NCI-H82 treated with DMSO at 0.1 percent for 48 hours (cell line): ENCODE measurements around the gene USP33.
"Not testable (repeated sequence)": the region's sequence is repeated elsewhere in the genome, so short reads cannot be mapped to it uniquely, and the experiment has no call there.

Experiments used
- DNase-seq: peaks from one replicate; lab custom pipeline; 2025; ENCODE audit not compliant: unreplicated experiment; lab: John Stamatoyannopoulos, UW

The USP33 gene

DNA sequence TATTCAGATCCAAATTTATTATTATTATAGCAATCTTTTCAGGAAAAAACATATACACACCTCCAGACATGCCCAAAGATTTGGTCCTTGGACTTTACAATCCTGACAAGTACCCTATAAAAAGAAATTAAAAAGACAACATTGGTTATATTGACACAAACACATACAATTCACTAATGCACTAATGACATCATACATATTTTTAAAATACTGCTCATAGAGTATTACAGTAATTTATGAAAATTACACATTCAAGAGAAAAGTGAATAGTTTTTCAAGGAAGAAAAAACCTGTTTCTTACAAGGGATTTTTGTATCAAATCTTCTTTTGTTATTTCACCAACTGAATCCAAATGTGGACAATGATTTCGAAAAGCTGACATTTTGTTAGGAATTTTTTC lies 18.3 kb downstream of the USP33 start:
- DNase-seq = no peak

DNA sequence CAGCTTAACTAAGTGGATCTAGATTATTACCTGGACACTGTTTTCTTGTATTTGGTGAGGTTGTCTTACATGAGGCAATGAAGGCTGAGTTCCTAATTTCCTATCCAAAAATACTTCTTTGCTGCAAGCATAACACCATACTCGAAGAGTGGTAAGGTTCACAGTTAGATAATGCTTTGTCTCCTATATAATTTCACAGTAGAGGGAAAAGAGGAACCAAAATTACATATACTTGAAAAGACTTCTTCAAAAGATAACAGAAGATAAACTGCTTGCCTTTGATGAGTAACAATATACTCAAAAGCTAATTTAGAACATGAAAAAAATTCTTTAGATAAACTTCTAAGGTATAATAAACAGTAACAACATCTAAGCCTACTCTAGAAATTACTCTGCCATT lies 20.4 kb downstream of the USP33 start:
- DNase-seq = no peak

DNA sequence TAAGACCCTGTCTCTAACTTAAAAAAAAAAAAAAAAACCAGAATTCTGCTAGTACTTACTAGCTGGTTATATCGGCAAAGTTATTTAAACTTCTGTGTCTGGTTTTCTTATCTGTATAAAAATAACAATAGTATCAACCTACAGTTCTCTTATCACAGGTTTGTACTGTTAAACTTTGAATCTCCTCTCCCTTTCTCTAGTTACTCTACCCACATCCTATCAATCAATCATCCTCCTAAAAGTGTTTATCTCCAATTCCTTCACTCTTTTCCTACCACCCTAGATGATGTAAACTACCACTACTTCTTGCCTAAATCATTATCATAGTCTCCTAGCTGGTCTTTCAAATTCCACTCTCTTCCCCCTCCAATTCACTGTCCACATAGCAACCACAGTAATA lies 27.6 kb downstream of the USP33 start:
- DNase-seq = no peak

- no peak for DNase-seq
Observed at GRCh38 chr1:77725706-77726105, 33.9 kb downstream of the USP33 start.

- DNase-seq = no peak
Observed at GRCh38 chr1:77718181-77718580, 41.5 kb downstream of the USP33 start.

DNA sequence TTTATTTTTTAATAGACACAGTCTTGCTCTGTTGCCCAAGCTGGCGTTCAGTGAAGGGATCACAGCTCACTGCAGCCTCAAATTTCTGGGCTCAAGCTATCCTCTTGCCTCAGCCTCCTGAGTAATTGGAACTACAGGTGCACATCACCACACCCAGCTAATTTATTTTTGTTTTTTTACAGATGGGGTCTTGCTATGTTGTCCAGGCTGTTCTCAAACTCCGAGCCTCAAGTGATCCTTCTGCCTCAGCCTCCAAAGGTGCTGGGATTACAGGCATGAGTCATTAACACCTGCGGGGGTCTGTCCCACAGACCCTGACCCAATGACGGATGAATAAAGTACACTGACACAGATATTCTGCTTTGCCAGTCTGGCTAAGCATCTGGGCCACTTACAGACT lies 43.6 kb downstream of the USP33 start:
- no peak for DNase-seq

DNA sequence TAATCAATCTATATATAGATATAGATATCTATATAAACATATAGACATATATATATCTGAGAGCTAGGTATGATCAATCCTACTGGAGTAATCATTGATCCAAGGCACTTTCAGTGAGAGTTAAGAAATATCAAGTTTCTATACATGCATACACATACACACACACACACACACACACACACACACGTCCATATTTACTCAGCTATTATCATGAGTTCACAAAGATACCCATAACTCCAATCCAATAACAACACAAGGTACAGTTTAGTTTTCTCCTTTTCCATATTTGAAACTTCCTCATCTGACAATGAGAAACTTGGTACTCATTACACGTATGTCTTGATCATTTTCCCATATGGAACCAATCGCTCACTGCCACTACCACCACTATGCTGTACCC lies 49.9 kb downstream of the USP33 start:
- no peak for DNase-seq

DNA sequence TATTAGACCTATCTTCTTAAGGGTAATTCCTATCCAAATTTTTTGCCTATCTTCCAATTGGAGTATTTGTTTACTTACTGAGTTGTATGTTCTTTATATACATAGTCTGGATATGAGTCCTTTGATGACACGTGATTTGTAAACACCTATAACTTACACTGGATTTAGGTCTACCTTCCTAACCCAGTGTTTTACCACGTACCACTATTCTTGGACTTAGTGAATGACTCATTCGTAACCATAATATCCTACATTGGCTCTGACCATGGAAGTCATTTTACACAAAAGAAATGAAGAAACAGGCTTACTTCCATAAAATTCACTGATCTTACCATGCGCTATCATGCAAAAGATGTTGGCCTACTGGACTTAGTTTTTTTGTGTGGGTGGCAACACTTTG lies 53.3 kb downstream of the USP33 start:
- DNase-seq = no peak

DNA sequence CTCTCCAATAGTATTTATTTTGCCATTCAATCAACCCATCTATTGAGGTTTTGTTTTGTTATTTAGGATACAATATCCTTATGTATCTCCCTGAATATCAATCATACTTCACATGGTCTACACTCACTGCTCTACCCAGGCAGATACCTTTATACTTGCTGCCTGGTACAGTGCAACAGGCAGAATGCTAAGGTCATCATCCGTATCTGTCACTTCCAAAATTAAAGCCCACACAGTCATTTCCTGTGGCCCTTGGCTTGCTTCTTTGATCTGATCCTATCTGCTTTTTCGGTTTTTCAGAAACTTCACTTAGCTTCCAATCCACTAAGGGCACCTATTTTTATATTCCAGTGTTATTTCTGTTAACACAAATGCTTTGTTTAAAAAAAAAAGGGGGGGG lies 54.9 kb downstream of the USP33 start:
- DNase-seq = no peak

DNA sequence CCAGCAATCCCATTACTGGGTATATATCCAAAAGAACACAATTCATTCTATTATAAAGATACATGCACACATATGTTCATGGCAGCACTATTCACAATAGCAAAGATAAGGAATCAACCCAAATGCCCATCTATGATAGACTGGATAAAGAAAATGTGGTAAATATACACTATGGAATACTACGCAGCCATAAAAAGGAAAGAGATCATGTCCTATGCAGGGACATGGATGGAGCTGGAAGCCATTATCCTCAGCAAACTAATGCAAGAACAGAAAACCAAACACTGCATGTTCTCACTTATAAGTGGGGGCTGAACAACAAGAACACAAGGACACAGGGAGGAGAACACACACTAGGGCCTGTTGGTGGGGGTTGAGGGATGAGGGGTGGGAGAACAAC lies 60.0 kb downstream of the USP33 start:
- DNase-seq = not testable (repeated sequence)

DNA sequence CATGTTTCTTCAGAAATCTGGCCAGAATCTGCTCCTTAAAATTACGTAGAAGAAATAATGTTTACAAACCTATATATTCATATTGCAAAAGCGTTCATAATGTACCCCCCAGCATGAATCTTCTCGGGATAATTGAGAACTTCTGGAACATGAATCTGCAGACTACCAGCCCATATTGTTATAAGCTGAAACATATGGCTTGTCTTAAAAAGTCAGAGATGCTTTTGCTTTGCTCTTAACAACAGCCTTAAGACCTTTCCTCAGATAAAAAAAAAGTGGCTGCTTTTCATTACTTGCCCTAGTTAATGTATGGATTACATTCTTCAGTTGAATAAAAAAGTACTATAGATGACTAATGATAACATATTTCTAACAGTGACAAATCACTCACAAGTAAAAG lies 62.2 kb downstream of the USP33 start:
- no peak for DNase-seq

- DNase-seq = no peak
Observed at GRCh38 chr1:77688939-77689338, 70.7 kb downstream of the USP33 start.

DNA sequence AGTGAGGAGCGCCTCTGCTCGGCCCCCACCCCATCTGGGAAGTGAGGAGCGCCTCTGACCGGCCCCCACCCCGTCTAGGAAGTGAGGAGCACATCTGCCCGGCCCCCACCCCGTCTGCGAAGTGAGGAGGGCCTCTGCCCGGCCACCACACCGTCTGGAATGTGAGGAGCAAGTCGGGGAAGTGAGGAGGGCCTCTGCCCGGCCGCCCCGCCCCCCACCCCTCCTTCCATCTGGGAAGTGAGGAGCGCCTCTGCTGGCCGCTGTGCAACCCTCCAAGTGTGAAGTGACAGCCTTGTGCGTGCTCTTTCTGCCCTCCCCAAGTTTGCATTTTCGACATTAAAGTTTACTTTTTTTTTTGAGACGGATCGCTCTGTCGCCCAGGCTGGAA lies 72.1 kb downstream of the USP33 start:
- DNase-seq = no peak

DNA sequence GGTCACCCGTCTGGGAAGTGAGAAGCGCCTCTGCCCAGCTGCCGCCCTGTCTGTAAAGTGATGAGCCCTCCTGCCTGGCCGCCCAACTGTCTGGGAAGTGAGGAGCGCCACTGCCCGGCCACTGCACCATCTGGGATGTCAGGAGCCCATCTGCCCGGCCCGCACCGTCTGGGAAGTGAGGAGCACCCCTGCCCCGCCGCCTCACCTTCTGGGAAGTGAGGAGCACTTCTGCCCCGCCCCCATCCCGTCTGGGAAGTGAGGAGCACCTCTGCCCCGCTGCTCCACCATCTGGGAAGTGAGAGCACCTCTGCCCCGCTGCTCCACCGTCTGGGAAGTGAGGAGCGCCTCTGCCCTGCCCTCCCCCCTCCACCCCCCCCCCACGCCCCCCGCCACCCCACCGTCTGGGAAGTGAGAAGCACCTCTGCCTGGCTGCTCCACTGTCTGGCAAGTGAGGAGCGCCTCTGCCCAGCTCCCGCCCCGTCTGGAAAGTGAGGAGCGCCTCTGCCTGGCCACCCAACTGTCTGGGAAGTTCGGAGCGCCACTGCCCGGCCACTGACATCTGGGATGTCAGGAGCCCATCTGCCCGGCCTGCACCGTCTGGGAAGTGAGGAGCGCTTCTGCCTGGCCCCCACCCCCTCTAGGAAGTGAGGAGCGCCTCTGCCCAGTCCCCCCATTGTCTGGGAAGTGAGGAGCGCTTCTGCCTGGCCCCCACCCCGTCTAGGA lies 72.7 kb downstream of the USP33 start:
- DNase-seq = no peak

DNA sequence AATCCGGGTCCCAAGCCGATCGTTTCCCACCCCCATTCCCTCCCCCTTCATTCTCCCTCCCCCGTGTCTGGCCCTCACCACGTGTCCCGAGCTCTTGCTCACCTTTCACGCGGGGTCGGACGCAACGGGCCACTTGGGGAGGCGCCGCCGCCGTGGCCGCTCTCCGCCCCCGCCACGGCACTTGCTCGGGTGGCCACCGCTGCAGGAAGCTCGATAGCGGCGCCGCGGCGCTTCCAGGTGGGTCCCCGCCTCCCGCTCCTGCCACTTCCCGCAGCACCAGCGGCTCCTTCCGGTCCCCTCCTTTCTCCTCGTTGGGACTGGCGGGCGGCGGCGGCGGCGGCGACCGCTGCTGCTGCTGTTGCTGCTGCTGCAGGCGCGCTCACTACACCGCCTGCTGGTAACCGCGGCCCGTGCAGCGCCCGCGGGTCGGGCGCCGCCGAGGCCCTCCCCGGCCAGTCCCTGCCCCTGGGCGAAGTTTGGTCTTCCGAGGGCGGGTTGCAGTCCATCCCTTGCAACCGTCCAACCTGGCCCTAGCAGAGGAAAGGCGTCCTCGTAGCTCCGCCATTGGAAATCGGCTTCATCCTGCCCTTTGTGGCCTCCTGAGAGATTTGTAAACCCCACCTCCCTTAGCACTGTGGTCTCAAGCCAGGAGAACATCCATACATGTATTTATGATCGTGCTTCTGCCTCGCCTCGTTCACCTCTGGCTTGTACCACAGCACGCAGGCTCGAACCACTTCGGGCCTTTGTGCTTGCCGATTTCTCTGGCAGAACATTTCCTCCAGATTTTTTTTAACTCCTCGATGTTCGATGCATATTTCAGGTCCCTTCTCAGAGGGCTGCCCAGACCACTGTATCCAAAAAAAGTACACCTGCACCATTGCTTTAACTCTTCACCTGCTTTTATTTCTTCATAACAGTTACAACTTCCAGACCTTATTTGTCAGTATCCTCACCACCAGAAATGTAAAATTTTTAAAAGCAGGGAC lies 76.2 kb downstream of the USP33 start:
- peak; percentile 84 for DNase-seq

GRCh38 chr1:77682460-77683159 lies 77.0 kb downstream of the USP33 start, which contains the start of gene ZZZ3:
ZZZ3 (minus strand) TSS chr1:77682658; CDS start chr1:77633354, 49,304 bp downstream.
- DNase-seq = peak; percentile 92

DNA sequence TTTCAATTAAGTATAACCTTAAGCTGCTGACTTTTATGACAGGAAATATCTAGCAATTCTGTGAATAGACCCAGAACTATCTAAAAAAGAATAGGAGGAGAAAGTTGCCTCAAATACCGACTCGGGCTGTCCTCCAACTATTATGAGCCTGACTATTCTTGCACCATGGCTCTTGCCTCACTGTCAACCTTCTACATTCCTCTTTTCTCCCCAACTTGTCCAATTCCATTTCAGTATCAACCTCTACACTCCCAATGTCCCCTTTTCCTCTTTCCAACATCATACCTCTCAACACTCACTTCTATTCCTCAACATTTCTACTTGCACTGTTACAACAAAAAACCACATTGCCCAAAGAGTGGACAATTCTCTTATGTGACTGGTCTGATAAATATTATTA lies 79.5 kb downstream of the USP33 start:
- no peak for DNase-seq

DNA sequence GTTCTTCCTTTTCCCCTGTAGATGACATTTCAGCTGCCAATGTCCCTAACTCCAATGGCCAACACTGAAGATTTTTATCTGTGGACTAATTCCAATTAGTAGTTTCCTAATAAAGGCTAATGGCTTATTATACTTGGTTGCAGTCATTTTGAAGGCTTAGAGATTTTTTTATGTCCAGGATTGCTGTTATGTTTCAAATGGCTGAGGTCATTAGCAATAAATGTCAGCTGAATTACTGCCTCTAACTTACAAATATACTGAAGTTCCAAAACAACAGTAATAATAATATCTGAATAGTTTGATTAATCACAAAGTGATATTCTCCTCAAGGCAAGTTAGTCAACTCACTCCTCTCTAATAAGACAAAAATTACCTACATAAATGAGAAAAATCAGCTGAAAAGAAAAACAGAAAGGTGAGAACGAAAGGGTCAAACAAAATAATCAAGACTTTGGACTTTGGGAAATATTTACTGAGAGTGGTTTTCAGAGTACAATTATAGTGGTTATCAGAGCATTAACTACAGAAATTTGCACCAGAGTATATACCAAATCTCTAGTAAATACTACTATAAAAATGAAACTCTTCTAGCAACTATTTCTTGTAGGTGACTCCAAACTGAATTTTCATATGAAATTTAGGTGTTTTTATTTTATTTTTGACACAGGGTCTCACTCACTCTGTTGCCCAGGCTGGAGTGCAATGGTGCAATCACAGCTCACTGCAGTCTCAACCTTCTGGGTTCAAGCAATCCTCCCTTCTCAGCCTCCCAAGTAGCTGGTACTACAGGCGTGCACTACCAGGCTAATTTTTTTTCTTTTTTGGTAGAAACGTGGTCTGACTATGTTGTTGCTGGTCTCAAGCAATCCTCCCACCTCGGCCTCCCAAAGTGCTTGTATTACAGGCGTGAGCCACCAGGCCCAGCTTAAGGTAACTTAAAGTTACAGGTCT lies 80.7 kb downstream of the USP33 start:
- DNase-seq = no peak

DNA sequence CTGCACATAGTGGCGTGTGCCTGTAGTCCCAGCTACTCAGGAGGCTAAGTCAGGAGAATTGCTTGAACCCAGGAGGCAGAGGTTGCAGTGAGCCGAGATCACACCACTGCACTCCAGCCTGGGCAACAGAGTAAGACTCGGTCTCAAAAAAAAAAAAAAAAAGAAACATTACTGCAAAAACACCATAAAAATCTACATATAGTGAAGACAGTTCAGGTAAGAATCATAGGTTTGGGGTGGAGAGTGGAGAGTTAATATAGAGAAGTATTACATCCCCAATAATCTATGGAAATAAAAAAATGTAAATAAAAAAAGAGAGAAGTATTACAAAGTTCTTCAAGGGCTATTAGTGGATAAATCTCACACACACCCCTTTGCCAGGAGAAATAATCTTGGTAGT lies 84.8 kb downstream of the USP33 start:
- DNase-seq = not testable (repeated sequence)

DNA sequence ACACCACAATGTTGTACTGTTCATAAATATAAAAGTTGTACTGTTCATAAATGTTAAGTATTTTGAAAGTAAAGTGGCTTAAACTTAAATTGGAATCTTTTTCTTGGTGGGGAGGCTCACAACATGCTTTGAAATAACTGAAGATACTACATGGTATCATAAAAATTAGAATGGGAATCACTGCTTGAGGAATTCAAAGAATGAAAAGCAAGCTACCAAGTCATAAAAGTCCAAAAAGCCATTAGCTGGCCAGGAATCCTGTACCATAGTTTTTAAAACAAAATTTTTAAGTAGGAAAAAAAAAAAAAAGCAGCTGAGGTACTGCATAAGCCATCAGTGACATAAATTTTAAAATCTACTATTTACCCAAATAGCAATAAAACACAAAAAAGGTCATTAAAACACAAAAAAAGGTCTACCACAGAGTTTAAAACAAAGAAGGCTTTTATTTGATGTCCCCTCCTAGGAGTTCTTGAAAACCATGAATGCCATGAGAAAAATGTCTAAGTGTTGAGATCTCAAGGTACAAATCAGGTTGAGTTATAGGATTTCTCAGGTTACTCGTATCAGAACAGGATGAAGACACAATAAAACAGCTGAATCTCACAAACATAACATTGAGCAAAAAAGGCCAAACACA lies 85.8 kb downstream of the USP33 start:
- no peak for DNase-seq
